Ramos (cell line): ENCODE measurements around the gene TPR.

ENCODE experiments used
- in situ Hi-C: fragments of 300-500 bp; cut with MboI; formaldehyde crosslinking; loops from one replicate; pipeline ENCODE4 v1.14.3; 2022; ENCODE audit warnings: low sequenced_read_pairs; ENCODE audit not compliant: unreplicated experiment

TPR gene

GRCh38 chr1:186297439-186298045, 77.5 kb downstream of the TPR start:
- in situ Hi-C loops = no loop called here

- in situ Hi-C loops = no loop called here
Measured at GRCh38 chr1:186295980-186296379, 79.1 kb downstream of the TPR start, which contains the start of gene PRG4. Gene PRG4 (plus strand): TSS chr1:186296279.

GRCh38 chr1:186292875-186293274, 82.2 kb downstream of the TPR start:
- in situ Hi-C loops = no loop called here

- in situ Hi-C loops = no loop called here
Measured at GRCh38 chr1:186291271-186291670, 83.8 kb downstream of the TPR start.

- in situ Hi-C loops = no loop called here
Measured at GRCh38 chr1:186289943-186290545, 85.0 kb downstream of the TPR start.

- in situ Hi-C loops = no loop called here
Measured at GRCh38 chr1:186286615-186287315, 88.3 kb downstream of the TPR start.

- in situ Hi-C loops = no loop called here
Measured at GRCh38 chr1:186283374-186283773, 91.7 kb downstream of the TPR start.

- in situ Hi-C loops = no loop called here
Measured at GRCh38 chr1:186282466-186282865, 92.6 kb downstream of the TPR start.

GRCh38 chr1:186275822-186276221, 99.2 kb downstream of the TPR start:
- in situ Hi-C loops = no loop called here

GRCh38 chr1:186272486-186272885, 102.6 kb downstream of the TPR start:
- in situ Hi-C loops = no loop called here

- in situ Hi-C loops = no loop called here
Measured at GRCh38 chr1:186271032-186271431, 104.0 kb downstream of the TPR start.
